HG02763 (cell line): ENCODE data around the gene MEGF8.

Source experiments
- ATAC-seq: cut with Tn5 transposase; IDR thresholded peaks from one replicate; pipeline ENCODE4 v1.9.1; 2021; ENCODE audit warnings: mild to moderate bottlenecking, moderate library complexity; ENCODE audit not compliant: unreplicated experiment

MEGF8 gene

DNA sequence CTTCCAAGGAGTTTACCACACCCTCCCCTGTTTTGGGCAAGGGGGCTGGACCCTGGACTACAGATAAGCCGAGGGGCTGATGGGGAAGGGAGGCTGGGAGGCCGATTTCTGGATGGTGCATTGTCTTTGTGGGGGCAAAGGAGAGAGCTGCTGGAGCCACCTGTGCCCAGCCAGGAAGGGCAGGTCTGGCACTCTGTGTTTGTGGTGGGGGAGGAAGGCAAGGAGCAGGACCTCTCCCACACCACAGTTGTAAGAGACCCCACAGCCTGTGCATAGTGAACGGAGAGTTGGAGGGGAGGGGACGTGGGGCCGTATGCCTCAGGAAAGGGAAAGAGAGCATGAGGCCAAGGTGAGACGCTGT, 39.5 kb upstream of the MEGF8 start:
- no peak for ATAC-seq

GRCh38 chr19:42286349-42287016, 39.0 kb upstream of the MEGF8 start:
- no peak for ATAC-seq

GRCh38 chr19:42287017-42287826, 38.2 kb upstream of the MEGF8 start:
- ATAC-seq = no peak

DNA sequence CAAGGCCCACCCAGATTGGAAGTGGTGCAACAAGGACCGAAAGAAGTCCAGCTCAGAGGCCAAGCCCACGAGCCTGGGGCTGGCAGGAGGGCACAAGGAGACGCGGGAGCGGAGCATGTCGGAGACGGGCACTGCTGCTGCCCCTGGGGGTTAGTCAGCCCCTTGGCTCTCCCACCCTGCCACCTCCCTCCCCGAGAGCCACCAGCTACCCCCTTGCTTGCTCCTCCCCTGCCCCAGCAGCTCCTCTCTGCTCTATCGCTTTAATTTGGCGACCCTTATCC, 37.7 kb upstream of the MEGF8 start:
- no peak for ATAC-seq

DNA sequence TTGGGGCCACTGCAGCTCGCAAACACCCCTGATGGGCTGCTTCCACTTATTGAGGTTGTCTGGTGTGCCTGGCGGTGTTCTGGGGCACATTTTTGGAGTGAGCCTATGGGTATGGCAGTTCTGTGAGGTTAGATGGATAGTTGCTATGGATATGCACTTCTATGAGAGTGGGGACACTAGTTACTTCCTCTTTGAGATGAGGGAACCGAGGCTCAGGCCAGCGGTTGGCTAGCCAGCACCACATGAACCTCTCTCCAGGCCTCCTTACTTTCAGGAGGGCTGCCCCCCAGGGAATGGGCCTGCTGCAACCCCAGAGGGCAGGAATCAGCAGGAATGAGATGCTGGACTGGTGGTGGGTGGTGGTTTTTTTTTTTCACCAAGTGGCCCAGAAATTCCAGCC, 37.0 kb upstream of the MEGF8 start:
- ATAC-seq = no peak

GRCh38 chr19:42288881-42289555, 36.4 kb upstream of the MEGF8 start:
- ATAC-seq = no peak

- no peak for ATAC-seq
These were observed 35.8 kb upstream of the MEGF8 start for GRCh38 chr19:42289556-42290041.

DNA sequence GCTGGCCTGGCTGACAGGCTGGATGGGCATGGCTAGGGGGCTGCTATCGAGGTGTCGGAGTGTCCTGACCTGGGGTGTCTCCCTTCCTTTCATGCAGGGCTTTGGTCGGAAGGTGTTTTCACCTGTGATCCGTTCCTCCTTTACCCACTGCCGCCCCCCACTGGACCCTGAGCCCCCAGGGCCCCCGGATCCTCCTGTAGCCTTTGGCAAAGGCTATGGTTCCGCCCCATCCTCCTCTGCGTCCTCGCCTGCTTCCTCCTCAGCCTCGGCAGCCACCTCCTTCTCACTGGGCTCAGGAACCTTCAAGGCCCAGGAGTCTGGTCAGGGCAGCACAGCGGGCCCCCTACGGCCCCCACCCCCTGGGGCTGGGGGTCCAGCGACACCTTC, 35.3 kb upstream of the MEGF8 start:
- no peak for ATAC-seq

- no peak for ATAC-seq
These were observed 34.7 kb upstream of the MEGF8 start for GRCh38 chr19:42290523-42291434.

GRCh38 chr19:42291435-42291810, 34.0 kb upstream of the MEGF8 start:
- no peak for ATAC-seq

DNA sequence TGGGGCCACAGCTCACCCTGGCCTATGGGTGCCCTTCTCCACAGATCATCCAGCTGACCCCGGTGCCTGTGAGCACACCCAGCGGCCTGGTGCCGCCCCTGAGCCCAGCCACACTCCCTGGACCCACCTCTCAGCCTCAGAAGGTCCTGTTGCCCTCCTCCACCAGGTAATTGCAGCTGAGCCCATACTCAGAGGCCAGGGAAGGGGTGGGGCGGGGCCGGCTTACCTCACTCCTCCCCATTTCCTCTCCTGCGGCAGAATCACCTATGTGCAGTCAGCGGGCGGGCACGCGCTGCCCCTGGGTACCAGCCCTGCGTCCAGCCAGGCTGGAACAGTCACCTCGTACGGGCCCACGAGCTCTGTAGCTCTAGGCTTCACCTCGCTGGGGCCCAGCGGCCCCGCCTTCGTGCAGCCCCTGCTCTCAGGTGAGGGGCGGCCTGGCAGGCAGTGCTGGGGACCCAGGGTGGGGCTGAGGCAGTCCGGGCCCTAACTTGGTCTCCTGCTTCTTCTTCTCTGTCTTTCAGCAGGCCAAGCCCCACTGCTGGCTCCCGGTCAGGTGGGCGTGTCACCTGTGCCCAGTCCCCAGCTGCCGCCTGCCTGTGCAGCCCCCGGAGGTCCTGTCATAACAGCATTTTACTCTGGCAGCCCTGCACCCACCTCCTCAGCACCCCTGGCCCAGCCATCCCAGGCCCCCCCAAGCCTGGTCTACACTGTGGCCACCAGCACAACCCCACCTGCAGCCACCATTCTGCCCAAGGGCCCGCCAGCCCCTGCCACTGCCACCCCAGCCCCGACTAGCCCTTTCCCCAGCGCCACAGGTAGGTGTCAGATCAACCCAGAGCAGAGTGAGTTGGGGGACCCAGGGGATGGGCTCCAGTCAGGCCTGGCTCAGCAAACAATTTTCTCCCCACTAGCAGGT, 33.1 kb upstream of the MEGF8 start:
- ATAC-seq = no peak

DNA sequence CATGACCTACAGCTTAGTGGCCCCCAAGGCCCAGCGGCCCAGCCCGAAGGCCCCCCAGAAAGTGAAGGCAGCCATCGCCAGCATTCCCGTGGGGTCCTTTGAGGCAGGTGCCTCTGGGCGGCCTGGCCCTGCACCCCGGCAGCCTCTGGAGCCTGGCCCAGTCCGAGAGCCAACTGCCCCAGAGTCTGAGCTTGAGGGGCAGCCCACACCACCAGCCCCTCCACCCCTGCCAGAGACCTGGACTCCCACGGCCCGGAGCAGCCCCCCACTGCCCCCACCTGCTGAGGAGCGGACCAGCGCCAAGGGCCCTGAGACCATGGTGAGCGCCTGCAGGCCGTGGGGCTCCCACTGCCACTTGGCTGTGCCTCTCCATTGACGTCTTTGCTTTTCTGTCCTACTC, 32.5 kb upstream of the MEGF8 start:
- no peak for ATAC-seq

GRCh38 chr19:42293540-42293939, 31.9 kb upstream of the MEGF8 start:
- no peak for ATAC-seq

GRCh38 chr19:42293948-42294347, 31.5 kb upstream of the MEGF8 start:
- no peak for ATAC-seq

DNA sequence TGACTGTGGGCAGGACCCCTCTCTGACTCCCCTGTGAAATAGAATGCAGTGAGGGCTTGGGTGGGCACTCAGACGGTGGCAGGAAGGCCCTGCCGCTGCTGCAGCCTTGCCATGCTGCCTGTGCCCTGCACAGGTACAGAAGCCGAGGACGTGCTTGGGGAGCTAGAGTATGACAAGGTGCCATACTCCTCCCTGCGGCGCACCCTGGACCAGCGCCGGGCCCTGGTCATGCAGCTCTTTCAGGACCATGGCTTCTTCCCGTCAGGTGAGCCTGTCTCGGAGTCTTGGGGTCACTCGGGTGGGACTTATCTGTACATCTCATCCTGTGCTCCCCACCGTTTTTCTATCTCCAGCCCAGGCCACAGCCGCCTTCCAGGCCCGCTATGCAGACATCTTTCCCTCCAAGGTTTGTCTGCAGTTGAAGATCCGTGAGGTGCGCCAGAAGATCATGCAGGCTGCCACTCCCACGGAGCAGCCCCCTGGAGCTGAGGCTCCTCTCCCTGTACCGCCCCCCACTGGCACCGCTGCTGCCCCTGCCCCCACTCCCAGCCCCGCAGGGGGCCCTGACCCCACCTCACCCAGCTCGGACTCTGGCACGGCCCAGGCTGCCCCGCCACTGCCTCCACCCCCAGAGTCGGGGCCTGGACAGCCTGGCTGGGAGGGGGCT, 30.8 kb upstream of the MEGF8 start:
- no peak for ATAC-seq

GRCh38 chr19:42295342-42295741, 30.1 kb upstream of the MEGF8 start:
- ATAC-seq = no peak

GRCh38 chr19:42295831-42296525, 29.5 kb upstream of the MEGF8 start:
- peak; percentile 54 for ATAC-seq

- ATAC-seq = no peak
These were observed 28.4 kb upstream of the MEGF8 start for GRCh38 chr19:42297039-42297438.

GRCh38 chr19:42301646-42302203, 23.7 kb upstream of the MEGF8 start, which contains the start of gene PRR19:
Gene PRR19, plus strand, starts transcription at chr19:42302132. Its CDS starts 7,453 bp downstream, at chr19:42309585.
- no peak for ATAC-seq
